ENCODE data around the gene FASTKD1. TPM values are rescaled to one million over a fixed set of nuclear protein-coding genes. Genes with fewer than 3 reads are reported as not detected.
"Not testable (repeated sequence)": the region's sequence is repeated elsewhere in the genome, so short reads cannot be mapped to it uniquely, and the experiment has no call there.

FASTKD1 gene, protein sequence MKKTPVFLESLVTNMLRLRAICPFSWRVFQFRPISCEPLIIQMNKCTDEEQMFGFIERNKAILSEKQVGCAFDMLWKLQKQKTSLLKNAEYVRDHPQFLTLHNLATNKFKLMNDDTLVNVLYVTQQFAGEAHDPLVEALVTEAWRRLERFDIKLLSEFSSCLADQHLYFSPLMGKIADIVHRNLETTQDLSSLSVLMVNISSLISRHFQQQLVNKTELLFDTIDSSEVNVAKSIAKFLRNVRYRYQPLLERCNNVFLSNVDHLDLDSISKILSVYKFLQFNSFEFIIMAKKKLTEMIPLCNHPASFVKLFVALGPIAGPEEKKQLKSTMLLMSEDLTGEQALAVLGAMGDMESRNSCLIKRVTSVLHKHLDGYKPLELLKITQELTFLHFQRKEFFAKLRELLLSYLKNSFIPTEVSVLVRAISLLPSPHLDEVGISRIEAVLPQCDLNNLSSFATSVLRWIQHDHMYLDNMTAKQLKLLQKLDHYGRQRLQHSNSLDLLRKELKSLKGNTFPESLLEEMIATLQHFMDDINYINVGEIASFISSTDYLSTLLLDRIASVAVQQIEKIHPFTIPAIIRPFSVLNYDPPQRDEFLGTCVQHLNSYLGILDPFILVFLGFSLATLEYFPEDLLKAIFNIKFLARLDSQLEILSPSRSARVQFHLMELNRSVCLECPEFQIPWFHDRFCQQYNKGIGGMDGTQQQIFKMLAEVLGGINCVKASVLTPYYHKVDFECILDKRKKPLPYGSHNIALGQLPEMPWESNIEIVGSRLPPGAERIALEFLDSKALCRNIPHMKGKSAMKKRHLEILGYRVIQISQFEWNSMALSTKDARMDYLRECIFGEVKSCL
- 81.6 TPM for total RNA-seq

DNA sequence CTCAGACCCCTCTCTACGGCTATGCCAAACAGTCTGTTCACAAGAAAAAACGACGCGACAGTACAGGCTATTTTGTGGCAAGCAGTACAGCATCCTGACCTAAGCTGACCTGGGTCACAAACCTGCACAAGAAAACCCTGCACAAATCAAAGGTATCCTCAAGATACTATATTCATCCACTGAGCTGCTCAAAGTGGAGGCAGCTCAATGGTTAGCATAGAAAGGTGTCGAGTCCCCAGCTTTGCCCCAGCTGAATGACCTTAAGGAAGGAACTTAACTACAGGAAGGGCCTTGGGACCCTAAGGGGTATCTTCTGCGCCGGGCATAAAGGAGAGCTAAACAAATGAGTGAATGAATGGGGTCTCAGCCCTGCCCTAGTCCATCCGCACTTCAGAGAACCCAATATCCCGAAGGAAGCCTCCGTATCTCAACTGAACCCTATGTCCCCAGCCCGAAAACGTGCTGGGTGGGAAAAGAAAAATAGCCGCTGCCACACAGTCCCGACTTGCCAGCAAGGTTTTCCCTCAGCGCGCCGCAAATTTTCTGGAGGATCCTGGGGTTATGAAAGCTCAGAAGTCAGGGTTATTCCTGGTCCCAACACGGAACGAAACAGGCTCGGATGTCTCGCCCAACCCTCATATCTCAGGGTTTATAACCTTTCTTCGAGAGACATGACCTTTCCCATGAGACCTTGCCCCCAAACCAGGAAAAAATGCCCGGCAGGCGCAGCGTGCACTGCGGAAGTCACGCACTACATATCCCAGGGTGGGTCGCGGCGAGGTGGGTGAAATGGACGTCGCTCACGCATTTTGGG lies at the start of gene FASTKD1:
Gene FASTKD1 (minus strand): TSS at position 706 of the 814 bp plus-strand sequence. CDS start 1,836 bp downstream, outside the sequence.
- DNase-seq: peak; percentile 89

DNA sequence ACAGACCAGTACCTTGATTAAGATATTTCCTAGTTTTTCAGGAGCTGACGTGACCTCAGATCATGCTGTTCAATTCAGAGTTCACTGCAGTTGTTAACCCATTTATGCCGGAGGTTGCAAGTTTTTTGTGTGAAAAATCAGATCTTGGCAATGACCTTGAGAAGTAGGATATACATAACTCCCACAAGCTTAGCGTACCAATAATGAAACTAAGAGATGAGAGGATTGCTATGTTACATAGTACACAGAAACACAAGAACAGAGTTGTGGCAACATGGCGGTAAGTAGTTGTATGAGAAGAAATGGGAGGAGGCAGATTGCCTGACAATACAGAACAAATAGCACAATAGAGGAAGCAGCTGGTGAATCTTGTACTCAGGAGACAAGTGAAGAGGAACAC lies 49.6 kb upstream of the FASTKD1 start:
- DNase-seq: no peak

DNA sequence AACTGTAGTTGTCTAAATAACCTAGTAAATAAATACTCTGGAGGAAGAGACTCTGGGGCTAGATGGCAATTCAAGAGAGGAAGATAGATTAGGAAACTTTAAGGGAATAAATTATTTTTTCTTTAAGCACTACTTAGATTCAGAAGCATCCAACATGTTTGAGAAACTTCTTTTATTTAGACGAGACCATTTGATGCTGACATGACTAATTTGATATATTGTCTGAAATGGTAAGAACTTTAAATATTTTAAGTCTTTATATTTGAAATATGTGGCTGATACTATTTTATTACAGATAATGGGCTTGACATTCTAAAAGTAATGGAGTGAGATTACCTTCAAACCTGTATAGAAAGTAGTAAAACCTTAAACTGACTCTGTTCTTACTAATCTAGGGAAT lies 46.8 kb upstream of the FASTKD1 start:
- DNase-seq: no peak

DNA sequence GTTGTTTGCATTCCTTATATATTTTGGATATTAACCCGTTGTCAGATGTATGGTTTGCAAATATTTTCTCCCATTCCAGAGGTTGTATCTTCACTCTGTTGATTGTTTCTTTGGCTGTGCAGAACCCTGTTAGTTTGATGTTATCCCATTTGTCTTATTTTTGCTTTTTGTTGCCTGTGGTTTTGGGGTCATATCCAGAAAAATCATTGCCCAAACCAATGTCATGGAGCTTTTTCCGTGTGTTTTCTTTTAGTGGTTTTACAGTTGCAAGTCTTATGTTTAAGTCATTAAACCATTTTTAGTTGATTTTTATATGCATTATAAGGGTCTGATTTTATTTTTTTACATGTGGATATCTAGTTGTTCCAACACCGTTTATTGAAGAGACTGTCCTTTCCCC lies 46.3 kb upstream of the FASTKD1 start:
- DNase-seq: no peak

DNA sequence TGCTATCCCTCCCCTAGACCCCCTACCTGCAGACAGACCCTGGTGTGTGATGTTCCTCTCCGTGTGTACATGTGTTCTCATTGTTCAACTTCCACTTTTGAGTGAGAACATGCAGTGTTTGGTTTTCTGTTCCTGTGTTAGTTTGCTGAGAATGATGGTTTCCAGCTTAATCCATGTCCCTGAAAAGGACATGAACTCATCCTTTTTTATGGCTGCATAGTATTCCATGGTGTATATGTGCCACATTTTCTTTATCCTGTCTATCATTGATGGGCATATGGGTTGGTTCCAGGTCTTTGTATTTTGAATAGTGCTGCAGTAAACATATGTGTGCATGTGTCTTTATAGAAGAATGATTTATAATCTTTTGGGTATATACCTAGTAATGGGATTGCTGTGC lies 42.3 kb upstream of the FASTKD1 start:
- DNase-seq: not testable (repeated sequence)

DNA sequence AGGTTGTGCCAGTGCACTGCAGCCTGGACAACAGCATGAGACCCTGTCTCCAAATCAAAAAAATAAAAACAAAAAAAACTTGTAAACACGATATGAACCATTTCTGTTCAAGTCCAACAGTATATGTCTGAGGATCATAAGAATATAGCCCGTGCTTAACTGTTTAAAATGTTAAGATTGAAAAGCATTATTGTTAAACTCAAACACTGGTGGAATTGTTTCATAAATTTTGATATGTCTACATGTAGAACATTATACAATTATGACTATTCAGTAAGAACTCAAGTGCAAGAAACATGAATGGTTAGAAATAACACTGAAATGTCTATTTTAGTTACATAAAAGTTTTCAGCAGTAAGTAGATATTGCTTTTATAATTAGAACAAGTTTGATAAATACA lies 40.2 kb upstream of the FASTKD1 start:
- DNase-seq: no peak

DNA sequence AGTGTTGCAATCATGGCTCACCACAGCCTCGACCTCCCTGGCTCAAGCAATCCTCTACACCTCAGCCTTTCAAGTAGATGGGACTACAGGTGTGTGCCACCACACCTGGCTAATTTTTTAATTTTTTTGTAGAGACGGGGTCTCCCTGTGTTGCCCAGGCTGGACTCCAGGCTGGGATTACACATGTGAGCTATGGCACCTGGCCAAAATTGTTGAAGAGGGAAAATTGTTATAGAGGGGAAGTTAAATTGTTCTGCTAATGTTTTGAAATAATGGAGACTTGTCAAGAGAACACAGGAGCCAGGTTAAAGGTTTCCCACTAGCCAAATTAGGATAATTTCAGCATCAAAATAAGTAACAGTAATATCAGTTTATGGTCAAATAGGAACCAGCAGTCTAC lies 35.6 kb upstream of the FASTKD1 start:
- DNase-seq: no peak

DNA sequence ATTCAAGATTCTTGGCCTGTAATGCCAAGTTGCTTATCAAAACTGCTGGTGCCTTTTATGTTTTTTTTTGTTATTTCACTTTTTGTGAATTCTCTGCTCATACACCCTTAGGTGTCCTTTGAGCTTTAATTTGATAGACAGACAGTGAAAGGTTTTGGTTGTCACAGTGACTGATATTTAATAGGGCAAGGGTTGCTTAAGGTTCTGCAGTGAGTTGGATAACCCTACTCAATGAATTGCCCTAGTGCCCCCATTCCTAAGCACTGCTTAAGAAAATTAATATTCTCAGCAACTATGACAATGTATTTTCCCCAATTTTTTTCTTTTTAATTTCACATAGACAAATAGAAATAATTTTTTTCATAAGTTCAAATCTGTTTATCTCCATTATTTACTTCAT lies 25.9 kb upstream of the FASTKD1 start:
- no peak for DNase-seq

DNA sequence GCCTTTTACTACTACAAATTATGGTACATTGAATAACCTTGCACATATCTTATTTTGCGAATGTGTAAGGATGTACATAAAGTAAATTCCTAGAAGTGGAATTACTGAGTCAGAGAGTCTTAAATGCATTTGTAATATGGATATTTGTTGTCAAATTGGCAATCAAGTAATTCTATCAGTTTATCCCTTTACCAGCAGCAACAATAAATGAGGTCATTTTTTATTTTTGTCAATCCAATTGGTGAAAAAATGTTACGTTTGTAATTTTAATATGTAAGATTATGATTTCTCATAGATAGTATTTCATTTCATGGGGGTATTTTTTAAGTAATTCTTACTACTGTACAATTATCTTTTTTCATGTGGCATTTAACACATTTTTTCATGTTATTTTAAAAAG lies 25.3 kb upstream of the FASTKD1 start:
- no peak for DNase-seq

DNA sequence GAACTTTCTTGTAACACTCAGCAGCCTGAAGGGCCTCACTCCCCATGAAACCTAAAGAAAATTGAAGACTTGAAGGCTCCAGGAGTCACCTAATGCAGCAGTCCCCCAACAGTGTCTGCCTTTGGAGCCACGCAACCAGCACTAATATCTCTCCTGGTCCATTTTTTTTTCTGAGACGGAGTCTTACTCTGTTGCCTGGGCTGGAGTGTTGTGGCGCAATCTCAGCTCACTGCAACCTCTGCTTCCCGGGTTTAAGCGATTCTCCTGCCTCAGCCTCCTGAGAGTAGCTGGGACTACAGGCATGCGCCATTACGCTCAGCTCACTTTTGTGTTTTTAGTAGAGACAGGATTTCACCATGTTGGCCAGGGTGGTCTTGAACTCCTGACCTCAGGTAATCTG lies 22.9 kb upstream of the FASTKD1 start:
- not testable (repeated sequence) for DNase-seq

DNA sequence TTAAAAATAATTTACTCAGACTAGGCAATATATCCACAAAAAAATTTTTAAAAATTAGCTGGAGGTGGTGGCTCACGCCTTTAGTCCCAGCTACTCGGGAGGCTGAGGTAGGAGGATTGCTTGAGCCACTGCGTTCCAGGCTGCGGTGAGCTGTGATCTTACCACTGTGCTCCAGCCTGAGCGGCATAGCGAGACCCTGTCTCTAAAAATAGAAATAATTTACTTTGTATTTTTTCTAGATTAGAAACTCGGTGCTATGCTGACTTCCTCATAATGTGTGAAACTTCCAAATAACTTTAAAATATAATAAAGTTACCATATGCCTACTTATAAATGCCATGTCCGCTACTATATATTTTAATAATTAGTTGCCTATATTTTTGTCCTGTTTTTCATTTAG lies 17.1 kb upstream of the FASTKD1 start:
- DNase-seq: no peak

DNA sequence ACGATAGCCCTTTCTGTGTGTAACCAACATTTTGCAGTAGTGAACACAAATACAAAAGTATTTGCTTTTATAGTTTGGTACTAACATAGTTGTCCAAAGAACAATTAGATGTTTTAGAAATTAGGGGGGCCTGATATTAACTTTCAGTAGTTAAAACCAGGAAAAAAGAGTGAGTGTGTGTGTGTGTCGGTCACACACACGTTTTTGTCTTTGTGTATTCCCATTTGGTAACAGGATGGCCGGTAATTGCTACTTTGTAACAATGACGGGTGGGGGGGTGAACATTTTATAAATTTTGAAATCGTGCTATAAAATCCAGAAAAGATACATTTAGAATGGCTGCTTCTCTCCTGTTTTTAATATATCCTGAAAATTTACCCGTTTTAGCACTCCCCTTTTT lies 12.0 kb upstream of the FASTKD1 start:
- no peak for DNase-seq

DNA sequence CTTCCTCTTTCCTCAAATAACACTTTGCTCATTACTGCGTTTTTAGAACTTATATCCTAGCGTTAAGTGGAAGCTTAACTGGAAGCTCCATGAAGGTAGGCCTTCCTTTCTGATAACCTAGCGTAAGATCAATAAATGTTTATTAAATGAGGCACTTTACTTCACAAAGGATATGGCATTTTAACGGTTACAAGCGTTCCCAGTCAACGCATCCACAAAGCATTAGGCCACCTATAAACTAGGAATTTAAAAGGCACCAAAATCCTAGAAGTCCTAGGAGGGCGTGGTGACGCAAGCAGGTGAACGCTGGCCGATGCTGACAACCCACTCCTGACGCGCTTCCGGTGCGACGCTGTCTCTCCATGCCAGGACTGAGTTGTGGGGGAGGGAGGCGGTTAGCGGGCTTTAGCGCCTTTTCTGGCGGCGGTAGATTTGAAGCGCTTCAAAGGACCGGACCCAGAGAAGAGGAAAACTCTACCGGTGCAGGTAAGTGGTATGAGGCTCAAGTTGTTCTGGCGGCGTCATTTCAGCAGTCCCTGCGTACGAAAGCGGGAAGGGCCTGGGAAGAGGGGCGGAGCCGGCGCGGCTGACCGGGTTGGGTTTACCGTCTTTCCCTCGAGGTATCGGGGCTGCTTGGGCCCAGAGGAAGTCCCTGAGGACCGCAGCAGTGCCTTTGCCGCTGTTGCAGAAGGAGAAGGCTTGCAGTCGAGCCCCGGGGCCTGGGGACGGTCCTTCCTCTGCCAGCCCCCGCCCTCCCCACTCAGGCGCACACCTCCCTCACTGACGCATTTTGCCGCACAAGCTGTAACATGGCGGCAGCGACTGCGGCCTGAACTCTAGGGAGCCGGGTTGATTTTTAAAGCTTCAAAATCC lies 10.6 kb upstream of the FASTKD1 start, which contains the start of gene PPIG:
Gene PPIG (plus strand): TSS at position 347 of the 873 bp plus-strand sequence. CDS start 19,691 bp downstream, outside the sequence.
- peak; percentile 84 for DNase-seq

DNA sequence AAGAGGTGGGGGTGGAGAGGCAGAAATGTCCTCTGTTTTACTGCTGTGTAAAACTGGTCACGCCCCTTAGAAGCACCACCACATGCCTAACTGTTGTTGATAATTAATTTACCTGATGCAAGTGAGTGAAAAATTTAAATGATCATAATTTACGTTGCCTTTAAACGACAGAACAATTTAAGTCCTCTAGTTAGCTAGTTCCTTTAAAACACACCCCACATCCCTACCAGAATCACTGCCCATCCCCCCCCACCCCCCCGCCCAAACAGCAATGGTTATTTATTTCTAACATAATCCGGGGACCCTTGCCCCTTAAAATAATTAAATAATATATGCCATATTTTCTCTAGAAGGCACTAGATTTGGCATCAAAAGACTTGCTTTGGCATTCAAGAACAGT lies 9.9 kb upstream of the FASTKD1 start:
- no peak for DNase-seq

DNA sequence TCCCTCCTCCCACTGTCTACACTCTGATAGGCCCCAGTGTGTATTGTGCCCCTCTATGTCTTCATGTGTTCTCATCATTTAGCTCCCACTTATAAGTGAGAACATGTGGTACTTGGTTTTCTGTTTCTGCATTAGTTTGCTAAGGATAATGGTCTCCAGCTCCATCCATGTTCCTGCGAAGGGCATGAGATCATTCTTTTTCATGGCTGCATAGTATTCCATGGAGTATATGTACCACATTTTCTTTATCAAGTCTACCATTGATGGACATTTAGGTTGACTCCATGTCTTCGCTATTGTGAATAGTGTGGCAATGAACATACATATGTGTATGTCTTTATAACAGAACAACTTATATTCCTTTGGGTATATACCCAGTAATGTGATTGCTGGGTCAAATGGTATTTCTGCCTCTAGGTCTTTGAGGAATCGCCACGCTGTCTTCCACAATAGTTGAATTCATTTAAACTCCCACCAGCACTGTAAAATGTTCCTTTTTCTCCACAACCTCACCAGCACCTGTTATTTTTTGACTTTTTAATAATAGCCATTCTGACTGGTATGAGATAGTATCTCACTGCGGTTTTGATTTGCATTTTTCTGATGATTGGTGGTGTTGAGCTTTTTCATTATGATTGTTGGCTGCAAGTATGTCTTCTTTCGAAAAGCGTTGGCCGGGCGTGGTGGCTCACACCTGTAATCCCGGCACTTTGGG lies 9.0 kb upstream of the FASTKD1 start:
- DNase-seq: not testable (repeated sequence)

DNA sequence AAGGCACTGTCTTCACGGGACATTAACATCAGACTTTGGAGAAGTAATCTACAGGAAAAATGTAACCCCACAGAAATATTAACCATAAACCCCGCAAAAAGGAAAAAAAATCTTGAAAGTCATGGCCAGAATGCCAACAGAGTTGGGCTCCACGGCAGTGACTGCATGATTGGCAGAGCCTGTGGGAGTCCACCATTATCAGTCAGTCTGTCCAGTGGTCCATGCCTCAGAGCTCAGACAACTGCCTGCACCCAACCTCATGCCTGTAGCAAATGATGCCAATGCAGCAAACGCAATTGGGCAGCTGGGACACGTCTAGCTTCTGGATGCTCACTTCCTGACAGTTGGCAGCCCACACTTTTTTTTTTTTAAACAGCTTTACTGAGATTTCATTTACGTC lies 5.4 kb upstream of the FASTKD1 start:
- no peak for DNase-seq

DNA sequence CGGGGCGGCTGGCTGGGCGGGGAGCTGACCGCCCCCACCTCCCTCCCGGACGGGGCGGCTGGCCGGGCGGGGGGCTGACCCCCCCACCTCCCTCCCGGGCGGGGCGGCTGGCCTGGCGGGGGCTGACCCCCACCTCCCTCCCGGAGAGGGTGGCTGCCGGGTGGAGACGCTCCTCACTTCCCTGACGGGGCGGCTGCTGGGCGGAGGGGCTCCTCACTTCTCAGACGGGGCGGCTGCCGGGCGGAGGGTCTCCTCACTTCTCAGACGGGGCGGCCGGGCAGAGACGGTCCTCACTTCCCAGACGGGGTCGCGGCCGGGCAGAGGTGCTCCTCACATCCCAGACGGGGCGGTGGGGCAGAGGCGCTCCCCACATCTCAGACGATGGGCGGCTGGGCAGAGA lies 1.6 kb upstream of the FASTKD1 start:
- DNase-seq: not testable (repeated sequence)

DNA sequence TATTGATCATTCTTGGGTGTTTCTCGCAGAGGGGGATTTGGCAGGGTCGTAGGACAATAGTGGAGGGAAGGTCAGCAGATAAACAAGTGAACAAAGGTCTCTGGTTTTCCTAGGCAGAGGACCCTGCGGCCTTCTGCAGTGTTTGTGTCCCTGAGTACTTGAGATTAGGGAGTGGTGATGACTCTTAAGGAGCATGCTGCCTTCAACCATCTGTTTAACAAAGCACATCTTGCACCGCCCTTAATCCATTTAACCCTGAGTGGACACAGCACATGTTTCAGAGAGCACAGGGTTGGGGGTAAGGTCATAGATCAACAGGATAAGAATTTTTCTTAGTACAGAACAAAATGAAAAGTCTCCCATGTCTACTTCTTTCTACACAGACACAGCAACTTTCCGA lies 874 bp upstream of the FASTKD1 start:
- DNase-seq: not testable (repeated sequence)

DNA sequence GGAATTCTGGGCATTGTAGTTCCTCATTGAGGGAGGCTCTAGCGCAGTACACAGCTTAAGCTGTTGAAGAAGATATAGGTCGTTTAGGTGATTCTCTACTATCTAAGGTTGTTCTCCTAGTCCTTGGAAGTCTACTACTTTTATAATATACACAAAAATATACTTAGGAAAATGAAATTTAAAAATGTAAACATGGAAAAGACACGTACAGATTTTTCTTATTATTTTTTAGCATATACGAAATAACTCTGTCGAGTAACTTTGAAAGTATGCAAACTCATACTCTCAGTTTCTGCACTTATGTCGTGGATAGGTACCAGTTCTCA lies 272 bp upstream of the FASTKD1 start:
- no peak for DNase-seq

DNA sequence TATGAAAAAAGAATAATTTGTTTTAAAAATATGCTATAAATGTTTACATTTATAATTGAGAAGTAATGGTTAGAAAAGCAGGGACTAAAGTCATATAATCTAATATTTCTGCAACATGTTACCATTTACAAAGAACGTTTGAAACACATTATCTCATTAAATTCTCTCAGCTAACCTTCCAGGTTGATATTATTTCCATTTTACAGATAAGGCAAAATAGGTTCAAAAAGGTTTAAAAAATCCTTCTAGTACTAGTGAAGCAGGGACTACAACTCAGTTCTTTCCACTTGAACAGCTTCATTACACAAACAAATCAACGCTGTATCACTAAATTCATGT lies 875 bp downstream of the FASTKD1 start:
- no peak for DNase-seq

DNA sequence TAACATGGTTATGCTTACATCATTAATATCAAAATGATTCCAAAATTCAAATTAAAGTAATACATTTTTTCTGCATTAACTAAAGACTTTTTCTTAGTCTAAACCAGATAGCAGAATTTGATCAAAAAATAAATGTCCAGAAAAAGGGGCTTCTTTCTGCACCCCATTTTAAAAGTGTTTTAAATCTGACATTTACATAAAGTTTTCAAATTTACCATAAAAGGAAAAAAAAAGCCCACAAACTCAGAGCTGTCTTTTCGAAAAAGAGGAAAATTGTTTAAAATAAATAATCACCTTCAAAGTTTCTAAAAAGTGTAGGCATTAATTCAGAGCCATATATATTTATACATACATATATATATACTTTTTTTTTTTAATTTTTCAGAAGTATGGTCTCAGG lies 1.5 kb downstream of the FASTKD1 start:
- no peak for DNase-seq
